ENCODE results near the gene GANAB.
"Not testable (repeated sequence)": the region's sequence is repeated elsewhere in the genome, so short reads cannot be mapped to it uniquely, and the experiment has no call there.

Gene GANAB

GRCh38 chr11:62667460-62667859 lies 21.0 kb upstream of the GANAB start:
- no peak for DNase-seq (ENCODE audit: low read depth in 2 of 2)

GRCh38 chr11:62666259-62666926 lies 20.0 kb upstream of the GANAB start:
- no peak for DNase-seq (ENCODE audit: low read depth in 2 of 2)

GRCh38 chr11:62665599-62666258 lies 19.3 kb upstream of the GANAB start:
- no peak for DNase-seq (ENCODE audit: low read depth in 2 of 2)

GRCh38 chr11:62665075-62665598 lies 18.7 kb upstream of the GANAB start, which contains the start of the genes C11orf98 and CSKMT:
C11orf98 (minus strand) TSS chr11:62665210; CDS start chr11:62665169, 41 bp downstream.
CSKMT (plus strand) TSS chr11:62665312; CDS start chr11:62665880, 568 bp downstream.
- peak; percentile 83 to 85 for DNase-seq (ENCODE audit: low read depth in 2 of 2)

GRCh38 chr11:62664405-62665074 lies 18.1 kb upstream of the GANAB start:
- no peak for DNase-seq (ENCODE audit: low read depth in 2 of 2)

GRCh38 chr11:62656796-62657429 lies 10.5 kb upstream of the GANAB start:
- no peak for DNase-seq (ENCODE audit: low read depth in 2 of 2)

- no peak for DNase-seq (ENCODE audit: low read depth in 2 of 2)
Observed at GRCh38 chr11:62654297-62654696, 7.9 kb upstream of the GANAB start.

- DNase-seq (ENCODE audit: low read depth in 2 of 2): no peak
Observed at GRCh38 chr11:62652161-62653006, 6.0 kb upstream of the GANAB start.

- DNase-seq (ENCODE audit: low read depth in 2 of 2): not testable (repeated sequence)
Observed at GRCh38 chr11:62650283-62650682, 3.9 kb upstream of the GANAB start.

GRCh38 chr11:62649486-62649885 lies 3.1 kb upstream of the GANAB start:
- DNase-seq (ENCODE audit: low read depth in 2 of 2): no peak

- no peak for DNase-seq (ENCODE audit: low read depth in 2 of 2)
Observed at GRCh38 chr11:62648967-62649364, 2.6 kb upstream of the GANAB start.

GRCh38 chr11:62648185-62648966 lies 2.0 kb upstream of the GANAB start:
- no peak for DNase-seq (ENCODE audit: low read depth in 2 of 2)

- no peak for DNase-seq (ENCODE audit: low read depth in 2 of 2)
Observed at GRCh38 chr11:62647609-62648005, 1.2 kb upstream of the GANAB start.

- no peak for DNase-seq (ENCODE audit: low read depth in 2 of 2)
Observed at GRCh38 chr11:62646825-62647608, 604 bp upstream of the GANAB start.

- DNase-seq (ENCODE audit: low read depth in 2 of 2): no peak
Observed at GRCh38 chr11:62645671-62645945, 805 bp downstream of the GANAB start.

- no peak for DNase-seq (ENCODE audit: low read depth in 2 of 2)
Observed at GRCh38 chr11:62644220-62644619, 2.2 kb downstream of the GANAB start.

- no peak for DNase-seq (ENCODE audit: low read depth in 2 of 2)
Observed at GRCh38 chr11:62632492-62632891, 13.9 kb downstream of the GANAB start.

- DNase-seq (ENCODE audit: low read depth in 2 of 2): no peak
Observed at GRCh38 chr11:62627713-62628112, 18.7 kb downstream of the GANAB start.

GRCh38 chr11:62622476-62623089 lies 23.8 kb downstream of the GANAB start:
- no peak for DNase-seq (ENCODE audit: low read depth in 2 of 2)

Data from fibroblast of skin of left biceps (primary cell).